ENCODE measurements around the gene NTN1.

Gene NTN1

GRCh38 chr17:9221147-9221921, 200.0 kb downstream of the NTN1 start:
- DNase-seq = no peak

- DNase-seq = no peak
These were observed 200.5 kb downstream of the NTN1 start for GRCh38 chr17:9221922-9222180.

GRCh38 chr17:9223531-9223930, 202.2 kb downstream of the NTN1 start:
- no peak for DNase-seq

GRCh38 chr17:9224485-9224884, 203.2 kb downstream of the NTN1 start:
- DNase-seq = no peak

- DNase-seq = no peak
These were observed 204.2 kb downstream of the NTN1 start for GRCh38 chr17:9225305-9226101.

- no peak for DNase-seq
These were observed 205.0 kb downstream of the NTN1 start for GRCh38 chr17:9226130-9226793.

GRCh38 chr17:9226794-9227135, 205.5 kb downstream of the NTN1 start:
- no peak for DNase-seq

GRCh38 chr17:9227819-9228407, 206.6 kb downstream of the NTN1 start:
- DNase-seq = no peak

- no peak for DNase-seq
These were observed 207.3 kb downstream of the NTN1 start for GRCh38 chr17:9228408-9229159.

GRCh38 chr17:9229160-9229825, 208.0 kb downstream of the NTN1 start:
- no peak for DNase-seq

- no peak for DNase-seq
These were observed 208.5 kb downstream of the NTN1 start for GRCh38 chr17:9229826-9230201.

- no peak for DNase-seq
These were observed 209.0 kb downstream of the NTN1 start for GRCh38 chr17:9230346-9230745.

GRCh38 chr17:9230861-9231260, 209.6 kb downstream of the NTN1 start:
- no peak for DNase-seq

GRCh38 chr17:9231449-9232154, 210.3 kb downstream of the NTN1 start:
- DNase-seq = no peak

GRCh38 chr17:9232155-9232475, 210.8 kb downstream of the NTN1 start:
- DNase-seq = no peak

GRCh38 chr17:9232591-9233270, 211.4 kb downstream of the NTN1 start:
- no peak for DNase-seq

GRCh38 chr17:9233271-9233599, 211.9 kb downstream of the NTN1 start:
- no peak for DNase-seq

- DNase-seq = no peak
These were observed 212.5 kb downstream of the NTN1 start for GRCh38 chr17:9233761-9234160.

GRCh38 chr17:9234389-9234945, 213.2 kb downstream of the NTN1 start:
- no peak for DNase-seq

- DNase-seq = no peak
These were observed 214.0 kb downstream of the NTN1 start for GRCh38 chr17:9235346-9235745.

Measured in NCI-H774 (cell line).